Cardiac fibroblast (primary cell): ENCODE data around the gene NBEAL1.

Experiments used
- DNase-seq, 2 donors: peaks; one replicate each; pipeline versions ENCODE4 v3.0.0 to v3.0.0-alpha.2; 2010; ENCODE audit warnings: low read depth in 2 of 2
- H3K4me3 ChIP-seq, 2 donors: replicated peaks in 1 of 2; 1 replicate in 1 of 2; 2 replicates in 1 of 2; pipeline ENCODE4 v1.5.1; 2011; ENCODE audit warnings: low read depth in 2 of 2, low read length in 2 of 2, mild to moderate bottlenecking in 2 of 2, moderate library complexity in 1 of 2
- CTCF ChIP-seq: IDR thresholded peaks from one replicate; pipeline ENCODE4 v1.5.1; 2011; ENCODE audit warnings: low read depth, mild to moderate bottlenecking, low read length, inconsistent platforms

The NBEAL1 gene

GRCh38 chr2:203002054-203002821, 12.4 kb upstream of the NBEAL1 start:
- TF ChIP-seq CTCF = no peak
- H3K4me3 ChIP-seq = no peak overlapping the region
- DNase-seq = no peak

- TF ChIP-seq CTCF = no peak
- DNase-seq = no peak
- no peak overlapping the region for H3K4me3 ChIP-seq
These were observed 11.0 kb upstream of the NBEAL1 start for GRCh38 chr2:203003716-203004115.

- DNase-seq = no peak
- H3K4me3 ChIP-seq = peak overlapping the region; percentile 30 to 77
- TF ChIP-seq CTCF = no peak
These were observed 2.0 kb downstream of the NBEAL1 start for GRCh38 chr2:203016716-203017115.

- no peak for TF ChIP-seq CTCF
- DNase-seq = peak in 1 of 2 donors; percentile 43
- H3K4me3 ChIP-seq = peak overlapping the region; percentile 9 to 77
These were observed 3.5 kb downstream of the NBEAL1 start for GRCh38 chr2:203018181-203018580.

- H3K4me3 ChIP-seq = peak overlapping the region in 1 of 2 donors; percentile 77
- no peak for TF ChIP-seq CTCF
- DNase-seq = no peak
These were observed 4.5 kb downstream of the NBEAL1 start for GRCh38 chr2:203019142-203019541.

GRCh38 chr2:203021991-203022390, 7.3 kb downstream of the NBEAL1 start:
- DNase-seq = peak in 1 of 2 donors; percentile 49
- TF ChIP-seq CTCF = no peak

GRCh38 chr2:203022751-203023150, 8.1 kb downstream of the NBEAL1 start:
- no peak overlapping the region for H3K4me3 ChIP-seq
- peak; percentile 32 to 59 for DNase-seq
- TF ChIP-seq CTCF = no peak

More at GRCh38 chr2:203021991-203022390, 7.3 kb downstream of the NBEAL1 start:
- H3K4me3 ChIP-seq = no peak overlapping the region
